GM06990 (cell line): ENCODE measurements around the gene SH3GL1.
A peak's percentile ranks its signal among the peaks of the same experiment; 100 is the strongest.

ENCODE experiments used
- DNase-seq: peaks from one replicate; pipeline ENCODE4 v3.0.0-alpha.2; 2011; ENCODE audit not compliant: insufficient read length; ENCODE audit errors: extremely low read depth
- H3K27me3 ChIP-seq: replicated peaks from 2 replicates; pipeline ENCODE4 v1.6.0; 2011; ENCODE audit warnings: low read length; ENCODE audit not compliant: control insufficient read depth, insufficient read depth
- H3K36me3 ChIP-seq: 2 replicates; pipeline ENCODE4 v1.5.1; 2011; ENCODE audit warnings: low read length; ENCODE audit not compliant: control insufficient read depth, insufficient read depth
- H3K4me3 ChIP-seq: replicated peaks from 2 replicates; pipeline ENCODE4 v1.5.1; 2011; ENCODE audit warnings: low read depth, mild to moderate bottlenecking, control low read depth, low read length
- CTCF ChIP-seq: IDR thresholded peaks from 2 replicates; pipeline ENCODE4 v1.5.1; 2011; ENCODE audit warnings: low read length, control low read depth, mild to moderate bottlenecking, inconsistent platforms; ENCODE audit not compliant: insufficient read depth, poor library complexity, severe bottlenecking

The SH3GL1 gene

DNA sequence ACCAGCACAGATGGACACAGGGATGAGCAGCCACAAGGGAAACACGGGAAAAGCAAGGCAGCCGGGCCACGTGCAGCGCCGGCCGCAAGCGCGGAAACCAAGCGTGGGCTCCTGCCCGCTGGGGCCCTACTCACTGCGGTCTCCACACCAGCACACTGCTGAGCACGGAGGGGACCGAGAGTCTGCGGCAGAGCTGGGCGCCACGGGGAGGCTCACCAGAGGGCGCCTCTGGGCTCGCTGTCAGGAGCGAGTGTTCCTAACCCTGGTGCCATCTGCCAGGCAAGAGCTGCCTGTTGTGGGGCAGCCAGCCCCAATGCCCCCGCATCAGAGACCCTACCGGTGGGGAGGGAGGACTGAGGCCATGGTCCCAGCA is 30.5 kb downstream of the SH3GL1 start:
- H3K36me3 ChIP-seq: peaks cover 17% of the 10 kb centered on the region
- H3K4me3 ChIP-seq: peak overlapping the region; percentile 58
- peak; percentile 85 for TF ChIP-seq CTCF
- H3K27me3 ChIP-seq: no peaks in the 10 kb centered on the region
- DNase-seq: peak; percentile 84

- no peak for TF ChIP-seq CTCF
- H3K4me3 ChIP-seq: peak overlapping the region; percentile 58
- DNase-seq: peak; percentile 87
- H3K36me3 ChIP-seq: peaks cover 18% of the 10 kb centered on the region
- H3K27me3 ChIP-seq: no peaks in the 10 kb centered on the region
Observed at GRCh38 chr19:4369109-4369887, 31.0 kb downstream of the SH3GL1 start.

GRCh38 chr19:4368128-4368820 is 32.1 kb downstream of the SH3GL1 start:
- peaks cover 27% of the 10 kb centered on the region for H3K36me3 ChIP-seq

DNA sequence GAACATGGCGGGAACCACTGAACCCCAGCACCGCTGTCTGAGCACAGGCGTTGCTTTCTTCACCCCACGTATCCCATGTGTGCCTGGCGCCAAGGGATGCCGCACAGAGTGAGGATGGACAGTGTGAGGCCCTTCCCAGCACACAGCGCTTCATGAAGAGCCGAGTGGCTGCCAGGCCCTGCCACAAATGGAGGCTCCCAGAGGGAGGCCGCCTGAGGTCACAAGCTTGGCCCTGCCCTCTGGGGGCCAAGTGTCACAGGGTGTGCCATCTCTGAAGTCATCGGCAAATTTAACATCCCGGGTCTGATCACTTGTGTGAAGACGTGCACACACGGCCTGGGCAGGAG is 32.6 kb downstream of the SH3GL1 start:
- peaks cover 32% of the 10 kb centered on the region for H3K36me3 ChIP-seq
- no peak overlapping the region for H3K4me3 ChIP-seq
- no peak for DNase-seq
- no peak for TF ChIP-seq CTCF
- H3K27me3 ChIP-seq: no peaks in the 10 kb centered on the region

More at GRCh38 chr19:4368128-4368820, 32.1 kb downstream of the SH3GL1 start:
- no peaks in the 10 kb centered on the region for H3K27me3 ChIP-seq
- no peak for DNase-seq
- no peak overlapping the region for H3K4me3 ChIP-seq
- no peak for TF ChIP-seq CTCF

GRCh38 chr19:4367336-4367723 is 33.0 kb downstream of the SH3GL1 start:
- Histone ChIP-seq H3K4me3 (no peak overlapping the region), H3K36me3 (peaks cover 34% of the 10 kb centered on the region), H3K27me3 (no peaks in the 10 kb centered on the region)
- DNase-seq: no peak
- TF ChIP-seq CTCF: no peak
